H1 (cell line): ENCODE measurements around the gene XYLB. TPM values are rescaled to one million over a fixed set of nuclear protein-coding genes. Genes with fewer than 3 reads are reported as not detected.

Experiments
- HDAC6 ChIP-seq: IDR thresholded peaks from one replicate; pipeline ENCODE4 v1.7.1; 2012; ENCODE audit warnings: low read depth, mild to moderate bottlenecking, inconsistent platforms, low read length, moderate library complexity
- NANOG ChIP-seq: IDR thresholded peaks from 2 replicates; pipeline ENCODE4 v1.6.1; 2011; ENCODE audit warnings: low read length, low read depth, mild to moderate bottlenecking, inconsistent platforms; ENCODE audit not compliant: insufficient read depth, poor library complexity, severe bottlenecking
- SP1 ChIP-seq: IDR thresholded peaks from 2 replicates; pipeline ENCODE4 v1.6.1; 2011; ENCODE audit warnings: low read depth, low read length
- SUZ12 ChIP-seq: fragments of 200-600 bp; sonication (generic); IDR thresholded peaks from 2 replicates; pipeline ENCODE4 v1.6.1; 2012; ENCODE audit warnings: mild to moderate bottlenecking, inconsistent platforms, low read length, moderate library complexity, mixed read lengths
- TCF12 ChIP-seq: IDR thresholded peaks from 2 replicates; pipeline ENCODE4 v1.6.1; 2011; ENCODE audit warnings: low read depth, mild to moderate bottlenecking, low read length
- USF2 ChIP-seq: IDR thresholded peaks from 2 replicates; pipeline ENCODE4 v1.6.1; 2011; ENCODE audit warnings: low read length, improper control_type of control experiment
- ZNF274 ChIP-seq: IDR thresholded peaks from 2 replicates; pipeline ENCODE4 v1.7.0; 2012; ENCODE audit warnings: low read length, borderline replicate concordance; ENCODE audit errors: extremely low read depth
- polyA plus RNA-seq, 7 experiments: library from polyadenylated mRNA; depleted of rRNA in 3 of 7; stranded (reverse) in 5 of 7; unstranded in 2 of 7; fragments of >200 nt in 5 of 7; fragments of 200-250 nt in 2 of 7; gene quantifications; 1 replicate in 5 of 7; 2 replicates in 1 of 7; 4 replicates in 1 of 7; pipeline versions ENCODE4 v1.2.1 to v1.2.3, GENCODE V29; 2011 to 2013; ENCODE audit warnings: missing spikeins in 2 of 7, mixed read lengths in 2 of 7
- total RNA-seq: library from RNA; stranded (reverse); fragmentation: NEBNext Ultra II Directional; extraction: Animal tissue kit (Norgen Biotek cat#: 25700); gene quantifications from 2 replicates; pipeline ENCODE4 v1.2.1, GENCODE V29; 2021

The XYLB gene
- total and polyA plus RNA-seq, 2 of the 8 experiments (the other 6 are each of a cell fraction or from before 2014, with no cell fraction given), result 1.7 to 5.5 TPM

- TF ChIP-seq USF2, result no peak
- no peak for TF ChIP-seq SP1
- no peak for TF ChIP-seq HDAC6
- TF ChIP-seq ZNF274, result no peak
- no peak for TF ChIP-seq TCF12
- no peak for TF ChIP-seq SUZ12
- TF ChIP-seq NANOG, result no peak
These were observed 30.0 kb upstream of the XYLB start (continued) for GRCh38 chr3:38316356-38317191.
